GM23338 (cell line): ENCODE data around the gene ADAP1. TPM values are rescaled to one million over a fixed set of nuclear protein-coding genes. Genes with fewer than 3 reads are reported as not detected.

Experiments used
- ATAC-seq: fragments of 200-7000 bp; cut with Tn5 transposase; 3 replicates; pipeline ENCODE4 v1.9.1; 2020
- DNase-seq: peaks from one replicate; pipeline ENCODE4 v3.0.0-alpha.2; 2015; ENCODE audit warnings: low spot score
- H2AFZ ChIP-seq: fragments of 200-600 bp; sonication (generic); 2 replicates; pipeline ENCODE4 v1.8.0; 2016; ENCODE audit warnings: antibody characterized with exemption, mild to moderate bottlenecking, moderate library complexity
- H3F3A ChIP-seq: fragments of 200-600 bp; sonication (generic); replicated peaks from 2 replicates; pipeline ENCODE4 v1.8.0; 2017; ENCODE audit warnings: antibody characterized with exemption, mixed run types, low read depth
- H3K27ac ChIP-seq: fragments of 200-600 bp; sonication (generic); 2 replicates; pipeline ENCODE4 v1.6.1; 2016; ENCODE audit warnings: low read depth
- H3K27me3 ChIP-seq: fragments of 200-600 bp; sonication (generic); 2 replicates; pipeline ENCODE4 v1.8.0; 2016; ENCODE audit warnings: mild to moderate bottlenecking, mixed run types, moderate library complexity; ENCODE audit not compliant: insufficient read depth
- H3K36me3 ChIP-seq: fragments of 200-600 bp; sonication (generic); 2 replicates; pipeline ENCODE4 v1.8.0; 2016; ENCODE audit warnings: mild to moderate bottlenecking; ENCODE audit not compliant: insufficient read depth
- H3K4me1 ChIP-seq: fragments of 200-600 bp; sonication (generic); 2 replicates; pipeline ENCODE4 v1.8.0; 2016; ENCODE audit warnings: mild to moderate bottlenecking, moderate library complexity; ENCODE audit not compliant: insufficient read depth
- H3K4me2 ChIP-seq: fragments of 200-600 bp; sonication (generic); 2 replicates; pipeline ENCODE4 v1.7.1; 2017; ENCODE audit warnings: mixed run types
- H3K4me3 ChIP-seq: fragments of 200-600 bp; sonication (generic); 2 replicates; pipeline ENCODE4 v1.6.1; 2016; ENCODE audit warnings: mixed run types
- H3K79me2 ChIP-seq: fragments of 200-600 bp; sonication (generic); replicated peaks from 2 replicates; pipeline ENCODE4 v1.8.0; 2017; ENCODE audit warnings: mild to moderate bottlenecking; ENCODE audit not compliant: insufficient read depth
- H3K9me2 ChIP-seq: fragments of 200-600 bp; sonication (generic); 2 replicates; pipeline ENCODE4 v1.8.0; 2017; ENCODE audit not compliant: insufficient read depth
- H4K20me1 ChIP-seq: fragments of 200-600 bp; sonication (generic); replicated peaks from 2 replicates; pipeline ENCODE4 v1.8.0; 2017; ENCODE audit warnings: mild to moderate bottlenecking; ENCODE audit not compliant: insufficient read depth
- H3K27ac Mint-ChIP-seq: 2 replicates; pipeline ENCODE4 v1.8.0; 2020; ENCODE audit warnings: inconsistent platforms, mild to moderate bottlenecking, moderate library complexity, mixed read lengths
- H3K27me3 Mint-ChIP-seq: 3 replicates; pipeline ENCODE4 v1.8.0; 2022; ENCODE audit warnings: low read depth, mild to moderate bottlenecking, moderate library complexity, mixed read lengths, inconsistent platforms; ENCODE audit not compliant: insufficient read depth, poor library complexity
- H3K36me3 Mint-ChIP-seq: 3 replicates; pipeline ENCODE4 v1.8.0; 2021; ENCODE audit warnings: low read depth, mild to moderate bottlenecking, inconsistent platforms, moderate library complexity, mixed read lengths
- H3K4me1 Mint-ChIP-seq: 3 replicates; pipeline ENCODE4 v1.8.0; 2020; ENCODE audit warnings: mild to moderate bottlenecking, inconsistent platforms, mixed read lengths
- H3K4me3 Mint-ChIP-seq: 3 replicates; pipeline ENCODE4 v1.8.0; 2021; ENCODE audit warnings: moderate library complexity, mild to moderate bottlenecking, inconsistent platforms, mixed read lengths
- H3K9me3 Mint-ChIP-seq: 3 replicates; pipeline ENCODE4 v1.8.0; 2020; ENCODE audit warnings: moderate library complexity, mild to moderate bottlenecking, inconsistent platforms, mixed read lengths
- CTCF ChIP-seq, 2 experiments: fragments of 200-600 bp in 1 of 2; sonication (generic) in 1 of 2; conservative IDR thresholded peaks; 2 replicates each; pipeline versions ENCODE4 v1.5.1 to v1.6.1; 2016 to 2017; ENCODE audit warnings: antibody characterized with exemption in 2 of 2, low read depth in 2 of 2, mild to moderate bottlenecking in 2 of 2, moderate library complexity in 1 of 2
- ETS1 ChIP-seq: IDR thresholded peaks from 2 replicates; pipeline ENCODE4 v1.6.1; 2016; ENCODE audit warnings: antibody characterized with exemption
- EZH2 ChIP-seq: fragments of 200-600 bp; sonication (generic); IDR thresholded peaks from one replicate; pipeline ENCODE4 v1.8.0; 2017; ENCODE audit warnings: antibody characterized with exemption, mild to moderate bottlenecking, low read depth; ENCODE audit not compliant: unreplicated experiment
- EZH2phosphoT487 ChIP-seq: fragments of 200-600 bp; sonication (generic); IDR thresholded peaks from one replicate; pipeline ENCODE4 v1.8.1; 2018; ENCODE audit warnings: antibody characterized with exemption; ENCODE audit not compliant: unreplicated experiment
- POLR2AphosphoS5 ChIP-seq: IDR thresholded peaks from 2 replicates; pipeline ENCODE4 v1.6.1; 2016; ENCODE audit warnings: antibody characterized with exemption, low read depth
- REST ChIP-seq: IDR thresholded peaks from one replicate; pipeline ENCODE4 v1.6.1; 2018; ENCODE audit warnings: antibody characterized with exemption; ENCODE audit not compliant: unreplicated experiment
- STAT1 ChIP-seq: IDR thresholded peaks from one replicate; pipeline ENCODE4 v1.6.1; 2016; ENCODE audit warnings: antibody characterized with exemption; ENCODE audit not compliant: unreplicated experiment
- ZNF114 ChIP-seq: fragments of 250-450 bp; sonication (Bioruptor Pico); IDR thresholded peaks from 2 replicates; pipeline ENCODE4 v1.5.0; 2020; ENCODE audit warnings: mild to moderate bottlenecking, moderate library complexity
- ZNF462 ChIP-seq: fragments of 250-450 bp; sonication (Bioruptor Pico); IDR thresholded peaks from 2 replicates; pipeline ENCODE4 v1.5.0; 2020; ENCODE audit warnings: mild to moderate bottlenecking, moderate library complexity
- polyA plus RNA-seq: library from polyadenylated mRNA; unstranded; fragments of >200 nt; fragmentation: Nextera tagmentation; extraction: Ambion mirVana; gene quantifications from 2 replicates; pipeline ENCODE4 v1.2.1, GENCODE V29; 2016
- total RNA-seq: library from RNA; depleted of rRNA; stranded (reverse); fragments of >200 nt; shearing (Covaris generic); gene quantifications from 2 replicates; pipeline ENCODE4 v1.2.3, GENCODE V29; 2014

The ADAP1 gene
- total and polyA plus RNA-seq, 2 experiments from 2014 or later: 2.2 to 9.6 TPM

GRCh38 chr7:915291-916218, 38.9 kb downstream of the ADAP1 start:
- H3K27me3 Mint-ChIP-seq: peaks cover 13% of the 10 kb centered on the region
- Histone ChIP-seq H3K36me3 (no peaks in the 10 kb centered on the region), H3K79me2 (no peaks in the 10 kb centered on the region), H2AFZ (no peak overlapping the region), H3K4me1 (no peaks in the 10 kb centered on the region), H3K4me3 (no peak overlapping the region), H3K27ac (no peak overlapping the region), H3F3A (no peaks in the 10 kb centered on the region), H3K9me2 (no peaks in the 10 kb centered on the region), H3K27me3 (no peaks in the 10 kb centered on the region), H4K20me1 (no peaks in the 10 kb centered on the region), H3K4me2 (no peak overlapping the region)
- TF ChIP-seq STAT1: no peak
- no peak for TF ChIP-seq REST
- TF ChIP-seq ZNF462 (CRISPR knock-in tag): no peak
- no peak for TF ChIP-seq CTCF (conservative IDR thresholded peaks at IDR 0.05; ENCODE audit: low read depth in 2 of 2)
- TF ChIP-seq ZNF114 (CRISPR knock-in tag): no peak
- TF ChIP-seq POLR2AphosphoS5: no peak
- no peak for TF ChIP-seq EZH2
- no peak for TF ChIP-seq EZH2phosphoT487
- TF ChIP-seq ETS1: no peak
- no peak for DNase-seq
- H3K9me3 Mint-ChIP-seq: no peaks in the 10 kb centered on the region
- no peak overlapping the region for H3K4me3 Mint-ChIP-seq
- no peaks in the 10 kb centered on the region; the same call in 1 of the 3 replicates for H3K4me1 Mint-ChIP-seq
- no peaks in the 10 kb centered on the region for H3K36me3 Mint-ChIP-seq
- no peak overlapping the region for H3K27ac Mint-ChIP-seq
- no peak for ATAC-seq
